HG03520 (cell line): ENCODE measurements around the gene B3GNT9.

Source experiments
- ATAC-seq: cut with Tn5 transposase; IDR thresholded peaks from one replicate; pipeline ENCODE4 v1.9.1; 2021; ENCODE audit warnings: mild to moderate bottlenecking, moderate library complexity; ENCODE audit not compliant: unreplicated experiment

Gene B3GNT9

GRCh38 chr16:67185651-67186134 is 34.9 kb upstream of the B3GNT9 start:
- no peak for ATAC-seq

GRCh38 chr16:67184995-67185650 is 34.3 kb upstream of the B3GNT9 start:
- ATAC-seq, result no peak

- ATAC-seq, result no peak
Measured at GRCh38 chr16:67184453-67184994, 33.7 kb upstream of the B3GNT9 start.

GRCh38 chr16:67183627-67184452 is 33.0 kb upstream of the B3GNT9 start, which contains the start of gene MATCAP1:
MATCAP1 (minus strand) TSS chr16:67183963; CDS start chr16:67180610, 3,353 bp downstream.
- peak; percentile 84 for ATAC-seq

GRCh38 chr16:67183284-67183626 is 32.5 kb upstream of the B3GNT9 start:
- no peak for ATAC-seq

GRCh38 chr16:67182288-67182687 is 31.5 kb upstream of the B3GNT9 start:
- ATAC-seq, result no peak

GRCh38 chr16:67181346-67181745 is 30.5 kb upstream of the B3GNT9 start:
- no peak for ATAC-seq

GRCh38 chr16:67180166-67180565 is 29.4 kb upstream of the B3GNT9 start:
- no peak for ATAC-seq

- no peak for ATAC-seq
Measured at GRCh38 chr16:67179421-67180080, 28.8 kb upstream of the B3GNT9 start.

- no peak for ATAC-seq
Measured at GRCh38 chr16:67177743-67178699, 27.2 kb upstream of the B3GNT9 start.

- no peak for ATAC-seq
Measured at GRCh38 chr16:67176662-67177061, 25.9 kb upstream of the B3GNT9 start.

- no peak for ATAC-seq
Measured at GRCh38 chr16:67174706-67175231, 24.0 kb upstream of the B3GNT9 start.

- no peak for ATAC-seq
Measured at GRCh38 chr16:67173808-67174705, 23.3 kb upstream of the B3GNT9 start.

- no peak for ATAC-seq
Measured at GRCh38 chr16:67173323-67173722, 22.5 kb upstream of the B3GNT9 start.

- ATAC-seq, result no peak
Measured at GRCh38 chr16:67170949-67171649, 20.3 kb upstream of the B3GNT9 start.

GRCh38 chr16:67170168-67170948 is 19.6 kb upstream of the B3GNT9 start, which contains the start of gene NOL3:
NOL3 (plus strand) TSS chr16:67170538.
- peak; percentile 34 for ATAC-seq

GRCh38 chr16:67169642-67170167 is 18.9 kb upstream of the B3GNT9 start:
- no peak for ATAC-seq
